Upper lobe of right lung (tissue), 1 donor: ENCODE measurements around the gene USP44. TPM values are rescaled to one million over a fixed set of nuclear protein-coding genes. Genes with fewer than 3 reads are reported as not detected.
"Not testable (repeated sequence)": the region's sequence is repeated elsewhere in the genome, so short reads cannot be mapped to it uniquely, and the experiment has no call there.

Experiments
- ATAC-seq: fragments of 200-7000 bp; cut with Tn5 transposase; one replicate; pipeline ENCODE4 v1.9.1; 2020; ENCODE audit warnings: mild to moderate bottlenecking, moderate library complexity
- DNase-seq: peaks from one replicate; pipeline ENCODE4 v3.0.0-alpha.2; 2020
- H3K27ac ChIP-seq: fragments of 200-600 bp; one replicate; pipeline ENCODE4 v1.8.0; 2022
- H3K27me3 ChIP-seq: fragments of 200-600 bp; one replicate; pipeline ENCODE4 v1.8.0; 2022; ENCODE audit warnings: mild to moderate bottlenecking
- H3K36me3 ChIP-seq: fragments of 200-600 bp; one replicate; pipeline ENCODE4 v1.8.0; 2022
- H3K4me1 ChIP-seq: fragments of 200-600 bp; one replicate; pipeline ENCODE4 v1.8.0; 2022
- H3K4me3 ChIP-seq: fragments of 200-600 bp; one replicate; pipeline ENCODE4 v1.8.0; 2022; ENCODE audit warnings: mild to moderate bottlenecking
- H3K9me3 ChIP-seq: fragments of 200-600 bp; one replicate; pipeline ENCODE4 v1.8.0; 2022
- intact Hi-C: fragments of 100-400 bp; cut with DNase I; formaldehyde crosslinking; loops from one replicate; pipeline ENCODE4 v1.11.0; 2022
- total RNA-seq: library from RNA; stranded (reverse); fragmentation: NEBNext Ultra II Directional; extraction: Animal tissue kit (Norgen Biotek cat#: 25700); gene quantifications from one replicate; pipeline ENCODE4 v1.2.1, GENCODE V29; 2021
- TF ChIP-seq, protein P1 (sequence below): fragments of 200-600 bp; IDR thresholded peaks from one replicate; pipeline ENCODE4 v1.8.0; 2022; ENCODE audit warnings: antibody characterized with exemption
- donor health status: DM: no; HTN: yes; CAD: no; lungs with severe emphysema.

Gene USP44
- total RNA-seq, 1 donor from 2014 or later, result 14.9 TPM

GRCh38 chr12:95574799-95575452, 23.6 kb upstream of the USP44 start:
- no peak overlapping the region for H3K27ac ChIP-seq
- H3K27me3 ChIP-seq, result no peaks in the 10 kb centered on the region
- TF ChIP-seq, protein P1, sequence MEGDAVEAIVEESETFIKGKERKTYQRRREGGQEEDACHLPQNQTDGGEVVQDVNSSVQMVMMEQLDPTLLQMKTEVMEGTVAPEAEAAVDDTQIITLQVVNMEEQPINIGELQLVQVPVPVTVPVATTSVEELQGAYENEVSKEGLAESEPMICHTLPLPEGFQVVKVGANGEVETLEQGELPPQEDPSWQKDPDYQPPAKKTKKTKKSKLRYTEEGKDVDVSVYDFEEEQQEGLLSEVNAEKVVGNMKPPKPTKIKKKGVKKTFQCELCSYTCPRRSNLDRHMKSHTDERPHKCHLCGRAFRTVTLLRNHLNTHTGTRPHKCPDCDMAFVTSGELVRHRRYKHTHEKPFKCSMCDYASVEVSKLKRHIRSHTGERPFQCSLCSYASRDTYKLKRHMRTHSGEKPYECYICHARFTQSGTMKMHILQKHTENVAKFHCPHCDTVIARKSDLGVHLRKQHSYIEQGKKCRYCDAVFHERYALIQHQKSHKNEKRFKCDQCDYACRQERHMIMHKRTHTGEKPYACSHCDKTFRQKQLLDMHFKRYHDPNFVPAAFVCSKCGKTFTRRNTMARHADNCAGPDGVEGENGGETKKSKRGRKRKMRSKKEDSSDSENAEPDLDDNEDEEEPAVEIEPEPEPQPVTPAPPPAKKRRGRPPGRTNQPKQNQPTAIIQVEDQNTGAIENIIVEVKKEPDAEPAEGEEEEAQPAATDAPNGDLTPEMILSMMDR, result peak; percentile 69
- H3K9me3 ChIP-seq, result no peaks in the 10 kb centered on the region
- ATAC-seq (peak; percentile 82), DNase-seq (no peak)
- H3K36me3 ChIP-seq, result no peaks in the 10 kb centered on the region
- H3K4me3 ChIP-seq, result no peak overlapping the region
- no peaks in the 10 kb centered on the region for H3K4me1 ChIP-seq
- intact Hi-C loops, result no loop called here

GRCh38 chr12:95573951-95574576, 22.8 kb upstream of the USP44 start:
- H3K4me1 ChIP-seq, result no peaks in the 10 kb centered on the region
- DNase-seq, result no peak
- H3K27me3 ChIP-seq, result no peaks in the 10 kb centered on the region
- intact Hi-C loops, result no loop called here
- H3K27ac ChIP-seq, result no peak overlapping the region
- no peak overlapping the region for H3K4me3 ChIP-seq
- H3K36me3 ChIP-seq, result no peaks in the 10 kb centered on the region
- H3K9me3 ChIP-seq, result no peaks in the 10 kb centered on the region
- ATAC-seq, result no peak
- TF ChIP-seq, protein P1, result no peak

DNA sequence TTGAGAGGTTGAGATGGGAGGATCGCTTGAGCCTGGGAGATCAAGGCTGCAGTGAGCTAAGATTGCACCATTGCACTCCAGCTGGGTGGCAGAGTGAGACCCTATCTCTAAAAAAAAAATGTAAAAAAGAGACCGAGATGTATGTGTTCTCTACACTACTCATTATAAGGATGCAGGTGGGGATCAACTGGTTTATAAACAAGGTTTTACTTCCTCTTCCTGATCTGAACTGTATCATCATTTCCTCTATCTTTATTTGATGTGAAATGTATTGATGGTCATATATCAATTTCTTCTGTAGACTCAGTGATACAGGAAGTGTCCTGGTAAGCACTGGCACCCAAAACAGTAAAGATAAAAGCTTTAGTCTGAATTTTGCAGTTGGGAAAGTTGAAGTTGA, 20.1 kb upstream of the USP44 start:
- no peak for ATAC-seq

DNA sequence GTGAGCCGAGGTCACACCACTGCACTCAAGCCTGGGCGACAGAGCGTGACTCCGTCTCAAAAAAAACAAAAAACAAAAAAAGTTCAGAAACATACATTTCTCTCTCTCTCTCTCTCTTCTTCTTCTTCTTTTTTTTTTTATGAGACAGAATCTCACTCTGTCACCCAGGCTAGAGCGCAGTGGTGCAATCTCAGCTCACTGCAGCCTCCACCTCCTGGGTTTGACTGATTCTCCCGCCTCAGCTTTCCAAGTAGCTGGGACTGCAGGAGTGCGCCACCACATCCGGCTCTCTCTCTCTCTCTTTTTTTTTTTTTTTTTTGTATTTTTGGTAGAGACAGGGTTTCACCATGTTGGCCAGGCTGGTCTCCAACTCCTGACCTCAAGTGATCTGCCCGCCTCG, 16.8 kb upstream of the USP44 start:
- H3K36me3 ChIP-seq, DNase-seq, H3K27ac ChIP-seq, intact Hi-C loops, ATAC-seq, H3K4me3 ChIP-seq, H3K27me3 ChIP-seq, H3K9me3 ChIP-seq, H3K4me1 ChIP-seq: not testable (repeated sequence)

More for the DNA sequence above, 20.1 kb upstream of the USP44 start:
- TF ChIP-seq, protein P1, result no peak
- intact Hi-C loops, result no loop called here
- Histone ChIP-seq H3K27ac (no peak overlapping the region), H3K9me3 (no peaks in the 10 kb centered on the region), H3K27me3 (no peaks in the 10 kb centered on the region), H3K4me3 (no peak overlapping the region), H3K36me3 (no peaks in the 10 kb centered on the region), H3K4me1 (no peaks in the 10 kb centered on the region)
- no peak for DNase-seq

DNA sequence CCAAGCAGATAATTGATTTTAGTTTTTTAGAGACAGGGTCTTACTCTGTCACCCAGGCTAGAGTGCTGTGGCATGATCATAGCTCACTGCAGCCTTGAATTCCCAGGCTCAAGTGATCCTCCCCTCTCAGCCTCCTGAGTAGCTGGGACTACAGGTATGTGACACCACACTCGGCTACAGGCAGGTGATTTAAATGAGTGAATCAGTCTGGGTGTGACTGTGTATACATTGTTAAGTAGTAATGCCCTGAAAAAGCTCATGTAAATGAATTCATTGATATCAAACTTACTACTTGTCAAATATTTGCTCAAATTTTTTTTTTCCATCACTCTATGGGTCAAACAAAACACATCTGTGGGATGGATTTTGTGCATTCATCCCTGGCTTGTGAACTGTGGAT, 6.3 kb upstream of the USP44 start:
- intact Hi-C loops, result no loop called here
- DNase-seq, result no peak
- ATAC-seq, result no peak

DNA sequence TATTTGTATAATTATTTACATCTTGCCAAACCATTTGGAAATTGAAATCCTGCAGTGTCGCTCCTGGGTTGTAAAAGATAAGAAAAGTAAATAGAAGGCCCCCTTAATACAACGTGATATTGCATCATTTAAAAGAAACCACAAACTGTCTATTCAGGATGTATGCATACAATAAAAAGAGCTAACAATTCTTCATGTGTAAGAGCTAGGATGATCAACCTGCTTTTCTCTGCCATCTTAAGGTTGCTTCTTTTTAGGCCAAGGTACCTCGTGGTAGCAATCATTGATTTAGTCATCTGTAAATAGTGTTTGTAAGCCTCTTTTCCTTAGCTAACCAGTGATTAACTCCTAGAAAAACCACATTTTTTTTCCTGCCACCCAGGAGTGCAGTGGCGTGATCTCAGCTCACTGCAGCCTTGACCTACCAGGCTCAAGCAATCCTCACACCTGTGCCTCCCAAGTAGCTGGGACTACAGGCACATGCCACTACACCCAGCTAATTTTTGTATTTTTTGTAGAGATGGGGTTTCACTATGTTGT, 3.3 kb upstream of the USP44 start:
- intact Hi-C loops, result no loop called here
- no peak overlapping the region for H3K4me3 ChIP-seq
- ATAC-seq (no peak), DNase-seq (no peak)
- no peaks in the 10 kb centered on the region for H3K27me3 ChIP-seq
- H3K36me3 ChIP-seq, result no peaks in the 10 kb centered on the region
- TF ChIP-seq, protein P1, result no peak
- no peaks in the 10 kb centered on the region for H3K4me1 ChIP-seq
- H3K27ac ChIP-seq, result no peak overlapping the region
- no peaks in the 10 kb centered on the region for H3K9me3 ChIP-seq

More for the DNA sequence above, 6.3 kb upstream of the USP44 start:
- TF ChIP-seq, protein P1, result no peak
- H3K4me1 ChIP-seq, result no peaks in the 10 kb centered on the region
- H3K4me3 ChIP-seq, result no peak overlapping the region
- H3K9me3 ChIP-seq, result no peaks in the 10 kb centered on the region
- H3K36me3 ChIP-seq, result no peaks in the 10 kb centered on the region
- H3K27ac ChIP-seq, result no peak overlapping the region
- no peaks in the 10 kb centered on the region for H3K27me3 ChIP-seq
